SK-N-SH treated with all-trans-retinoic acid at 6 μM for 48 hours (cell line): ENCODE results near the gene ADAM10.

Source experiments
- ATAC-seq: fragments of 200-7000 bp; cut with Tn5 transposase; 3 replicates; pipeline ENCODE4 v1.9.1; 2020; ENCODE audit warnings: mild to moderate bottlenecking, moderate library complexity
- BACH2 ChIP-seq: fragments of 250-450 bp; sonication (Bioruptor Pico); IDR thresholded peaks from 2 replicates; pipeline ENCODE4 v1.9.0; 2021; ENCODE audit warnings: mild to moderate bottlenecking, borderline replicate concordance
- CREB5 ChIP-seq: fragments of 250-450 bp; sonication (Bioruptor Pico); IDR thresholded peaks from 2 replicates; pipeline ENCODE4 v1.5.1; 2020; ENCODE audit warnings: low read depth, mild to moderate bottlenecking, moderate library complexity
- CSRNP3 ChIP-seq: fragments of 250-450 bp; sonication (Bioruptor Pico); IDR thresholded peaks from 2 replicates; pipeline ENCODE4 v1.5.1; 2021; ENCODE audit warnings: mild to moderate bottlenecking, moderate library complexity
- ESRRG ChIP-seq: fragments of 250-450 bp; sonication (Bioruptor Pico); IDR thresholded peaks from 2 replicates; pipeline ENCODE4 v1.6.1; 2021; ENCODE audit warnings: mild to moderate bottlenecking
- GLIS3 ChIP-seq: fragments of 250-450 bp; sonication (Bioruptor Pico); IDR thresholded peaks from 2 replicates; pipeline ENCODE4 v1.5.0; 2020; ENCODE audit warnings: mild to moderate bottlenecking, moderate library complexity
- ISL1 ChIP-seq: fragments of 250-450 bp; sonication (Bioruptor Pico); IDR thresholded peaks from 2 replicates; pipeline ENCODE4 v2.1.2; 2022; ENCODE audit warnings: mild to moderate bottlenecking, moderate library complexity
- OSR1 ChIP-seq: fragments of 250-450 bp; sonication (Bioruptor Pico); IDR thresholded peaks from 2 replicates; pipeline ENCODE4 v1.8.0; 2022; ENCODE audit warnings: moderate library complexity, mild to moderate bottlenecking, inconsistent platforms
- PPARA ChIP-seq: fragments of 250-450 bp; sonication (Bioruptor Pico); IDR thresholded peaks from 2 replicates; pipeline ENCODE4 v1.5.0; 2020; ENCODE audit warnings: mild to moderate bottlenecking, borderline replicate concordance
- RARB ChIP-seq: fragments of 250-450 bp; sonication (Bioruptor Pico); IDR thresholded peaks from 2 replicates; pipeline ENCODE4 v1.8.0; 2021; ENCODE audit warnings: mild to moderate bottlenecking, moderate library complexity
- SNAI2 ChIP-seq: fragments of 250-450 bp; sonication (Bioruptor Pico); IDR thresholded peaks from 2 replicates; pipeline ENCODE4 v1.5.0; 2020; ENCODE audit warnings: mild to moderate bottlenecking, moderate library complexity
- TOX ChIP-seq: fragments of 250-450 bp; sonication (Bioruptor Pico); IDR thresholded peaks from 2 replicates; pipeline ENCODE4 v1.8.0; 2021; ENCODE audit warnings: mild to moderate bottlenecking, moderate library complexity, borderline replicate concordance
- ZC3H10 ChIP-seq: fragments of 250-450 bp; sonication (Bioruptor Pico); IDR thresholded peaks from 2 replicates; pipeline ENCODE4 v1.5.1; 2021; ENCODE audit warnings: mild to moderate bottlenecking, moderate library complexity
- ZFP3 ChIP-seq: fragments of 250-450 bp; sonication (Bioruptor Pico); IDR thresholded peaks from 2 replicates; pipeline ENCODE4 v1.5.0; 2020; ENCODE audit warnings: mild to moderate bottlenecking, moderate library complexity
- ZFP30 ChIP-seq: fragments of 450-650 bp; formaldehyde crosslinking; IDR thresholded peaks from 2 replicates; pipeline ENCODE4 v1.5.0; 2022; ENCODE audit warnings: mild to moderate bottlenecking, moderate library complexity
- ZNF565 ChIP-seq: fragments of 450-650 bp; formaldehyde crosslinking; conservative IDR thresholded peaks from 2 replicates; pipeline ENCODE4 v1.5.0; 2020; ENCODE audit warnings: low read depth, mild to moderate bottlenecking, moderate library complexity
- TF ChIP-seq, protein P1 (sequence below): fragments of 250-450 bp; sonication (Bioruptor Pico); IDR thresholded peaks from 2 replicates; pipeline ENCODE4 v1.8.0; 2020; ENCODE audit warnings: mild to moderate bottlenecking, moderate library complexity, borderline replicate concordance
- TF ChIP-seq, protein P2 (sequence below): fragments of 250-450 bp; sonication (Bioruptor Pico); IDR thresholded peaks from 2 replicates; pipeline ENCODE4 v1.8.0; 2021; ENCODE audit warnings: low read depth, mild to moderate bottlenecking, moderate library complexity, borderline replicate concordance

ADAM10 gene

DNA sequence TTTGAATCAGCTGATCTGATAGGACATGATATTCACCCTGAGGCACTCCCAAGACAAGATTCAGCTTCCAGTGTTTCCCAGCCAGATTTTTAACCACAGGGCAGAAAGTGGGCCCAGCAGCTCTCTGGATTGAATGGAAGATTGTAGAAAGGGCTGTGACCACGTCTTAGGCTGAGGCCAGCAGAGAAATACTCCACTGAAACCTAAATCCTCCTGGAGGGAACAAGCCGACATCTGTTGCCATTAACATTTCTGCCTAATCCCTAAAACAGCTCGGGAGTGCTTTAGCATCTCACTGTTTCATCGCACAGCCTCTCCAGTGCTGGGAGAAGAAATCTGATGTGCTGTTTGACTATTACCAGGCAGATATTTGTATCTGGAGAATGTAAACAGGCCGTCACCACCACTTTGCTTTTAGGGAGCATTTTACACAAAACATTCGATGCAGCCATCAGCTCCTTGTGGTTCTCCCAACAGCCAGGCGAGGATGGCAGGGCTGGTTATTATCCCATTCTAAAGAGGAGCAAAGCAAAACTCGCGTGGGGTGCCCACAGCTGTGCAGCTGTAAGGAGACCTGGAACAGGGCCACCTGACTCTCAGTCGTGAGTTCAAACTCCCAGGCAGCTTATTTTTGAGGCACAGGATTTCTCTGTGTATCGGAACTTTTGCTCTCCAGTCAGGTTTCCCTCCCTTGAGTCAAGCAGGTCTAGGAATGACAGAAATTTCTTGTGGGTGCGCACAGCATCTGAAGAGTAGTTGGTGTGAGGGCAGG, 200.3 kb downstream of the ADAM10 start (continued):
- no peak for TF ChIP-seq ZFP30 (CRISPR knock-in tag)
- no peak for TF ChIP-seq BACH2
- TF ChIP-seq CREB5 (CRISPR knock-in tag), result no peak
- TF ChIP-seq ZFP3 (CRISPR knock-in tag), result no peak
- TF ChIP-seq SNAI2 (CRISPR knock-in tag), result no peak
- TF ChIP-seq CSRNP3 (CRISPR knock-in tag), result no peak
- no peak for TF ChIP-seq ESRRG
- TF ChIP-seq ZC3H10 (CRISPR knock-in tag), result no peak
- no peak for TF ChIP-seq PPARA (CRISPR knock-in tag)
- TF ChIP-seq, all 23 proteins: peak for 0

DNA sequence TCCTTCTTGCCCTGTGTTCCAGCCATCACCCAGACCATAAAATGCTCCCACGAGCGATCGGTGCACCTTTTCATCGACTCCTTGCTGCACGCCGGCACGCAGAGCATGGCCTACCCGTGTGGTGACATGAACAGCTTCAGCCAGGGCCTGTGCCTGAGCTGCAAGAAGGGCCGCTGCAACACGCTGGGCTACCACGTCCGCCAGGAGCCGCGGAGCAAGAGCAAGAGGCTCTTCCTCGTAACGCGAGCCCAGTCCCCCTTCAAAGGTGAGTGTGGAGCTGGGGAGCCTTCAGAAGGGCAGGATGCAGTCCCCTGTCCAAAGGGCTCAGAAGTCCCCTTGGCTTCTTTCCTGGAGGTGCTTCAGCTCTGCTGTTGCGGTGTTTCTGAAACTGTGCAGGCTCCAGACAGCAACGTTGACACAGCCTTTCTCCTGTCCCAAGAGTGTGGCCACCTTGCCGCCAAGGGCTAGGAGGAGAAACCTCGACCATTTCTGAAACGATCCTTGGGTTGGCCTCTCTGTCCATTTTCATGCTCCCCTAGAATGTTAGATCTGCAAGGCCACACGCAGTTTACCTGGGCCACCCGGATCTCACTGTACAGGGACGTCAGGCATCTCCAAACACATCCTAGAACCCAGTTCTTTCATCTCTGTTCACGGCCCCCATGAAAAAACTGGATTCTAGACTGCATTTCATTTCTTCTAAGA, 201.0 kb downstream of the ADAM10 start:
- ATAC-seq, result no peak
- no peak for TF ChIP-seq ZFP3 (CRISPR knock-in tag)
- TF ChIP-seq, protein P1, sequence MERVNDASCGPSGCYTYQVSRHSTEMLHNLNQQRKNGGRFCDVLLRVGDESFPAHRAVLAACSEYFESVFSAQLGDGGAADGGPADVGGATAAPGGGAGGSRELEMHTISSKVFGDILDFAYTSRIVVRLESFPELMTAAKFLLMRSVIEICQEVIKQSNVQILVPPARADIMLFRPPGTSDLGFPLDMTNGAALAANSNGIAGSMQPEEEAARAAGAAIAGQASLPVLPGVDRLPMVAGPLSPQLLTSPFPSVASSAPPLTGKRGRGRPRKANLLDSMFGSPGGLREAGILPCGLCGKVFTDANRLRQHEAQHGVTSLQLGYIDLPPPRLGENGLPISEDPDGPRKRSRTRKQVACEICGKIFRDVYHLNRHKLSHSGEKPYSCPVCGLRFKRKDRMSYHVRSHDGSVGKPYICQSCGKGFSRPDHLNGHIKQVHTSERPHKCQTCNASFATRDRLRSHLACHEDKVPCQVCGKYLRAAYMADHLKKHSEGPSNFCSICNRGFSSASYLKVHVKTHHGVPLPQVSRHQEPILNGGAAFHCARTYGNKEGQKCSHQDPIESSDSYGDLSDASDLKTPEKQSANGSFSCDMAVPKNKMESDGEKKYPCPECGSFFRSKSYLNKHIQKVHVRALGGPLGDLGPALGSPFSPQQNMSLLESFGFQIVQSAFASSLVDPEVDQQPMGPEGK, result no peak
- no peak for TF ChIP-seq GLIS3 (CRISPR knock-in tag)
- TF ChIP-seq ZC3H10 (CRISPR knock-in tag), result no peak
- no peak for TF ChIP-seq TOX (CRISPR knock-in tag)
- TF ChIP-seq ZNF565 (CRISPR knock-in tag), result no peak

- no peak for TF ChIP-seq CSRNP3 (CRISPR knock-in tag)
- ATAC-seq, result no peak
These were observed 201.7 kb downstream of the ADAM10 start for GRCh38 chr15:58547628-58548307.

DNA sequence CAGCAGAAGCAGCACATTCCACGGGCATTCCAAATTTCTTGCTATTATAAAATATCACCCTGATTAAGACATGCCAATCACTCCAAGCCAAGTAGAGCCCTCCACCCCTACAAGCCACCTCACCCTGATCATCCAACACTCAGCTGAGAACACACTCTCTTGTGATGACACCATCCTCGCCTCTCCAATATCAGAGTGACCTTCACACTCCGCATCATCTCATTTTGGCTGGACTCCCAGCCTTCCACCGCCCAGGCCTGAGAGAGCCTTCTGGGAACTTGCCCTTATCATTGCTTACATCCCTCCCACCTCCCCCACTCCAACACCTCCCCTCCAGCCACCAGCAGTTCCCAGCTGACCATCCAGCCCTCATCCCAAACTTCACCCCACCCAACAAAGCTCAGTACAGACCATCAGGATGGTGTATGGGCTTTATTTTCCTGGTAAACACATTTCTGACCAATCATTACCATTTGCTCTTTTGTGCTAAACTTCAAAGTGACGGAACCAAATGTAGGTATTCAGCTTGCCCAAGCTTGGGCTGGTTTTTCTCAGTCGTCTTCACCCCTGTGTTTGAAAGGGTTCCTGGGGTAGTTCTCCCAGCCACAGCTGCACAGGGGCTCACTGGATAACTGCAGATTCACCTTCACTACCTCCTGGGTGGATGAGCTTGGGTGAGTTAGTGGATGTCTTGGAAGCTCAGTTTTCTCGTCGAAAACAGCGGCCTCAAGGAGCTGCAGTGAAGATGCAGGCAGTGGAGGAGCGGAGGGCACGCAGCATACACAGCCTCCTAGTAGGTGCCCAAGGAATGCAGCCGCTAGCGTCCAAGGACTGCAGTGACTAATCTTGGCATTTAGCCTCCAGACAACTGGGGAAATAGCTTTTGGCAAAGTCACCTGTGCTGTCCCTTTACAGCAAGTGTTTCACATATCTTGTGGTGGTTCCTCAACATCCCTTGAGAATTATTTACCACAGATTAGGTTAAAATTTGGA, 202.6 kb downstream of the ADAM10 start:
- TF ChIP-seq ISL1 (CRISPR knock-in tag), result peak; percentile 15; the same call in 1 of the 2 replicates
- no peak for TF ChIP-seq PPARA (CRISPR knock-in tag)
- no peak for TF ChIP-seq SNAI2 (CRISPR knock-in tag)
- TF ChIP-seq, all 23 proteins: peak for 1
- ATAC-seq, result peak; percentile 93

DNA sequence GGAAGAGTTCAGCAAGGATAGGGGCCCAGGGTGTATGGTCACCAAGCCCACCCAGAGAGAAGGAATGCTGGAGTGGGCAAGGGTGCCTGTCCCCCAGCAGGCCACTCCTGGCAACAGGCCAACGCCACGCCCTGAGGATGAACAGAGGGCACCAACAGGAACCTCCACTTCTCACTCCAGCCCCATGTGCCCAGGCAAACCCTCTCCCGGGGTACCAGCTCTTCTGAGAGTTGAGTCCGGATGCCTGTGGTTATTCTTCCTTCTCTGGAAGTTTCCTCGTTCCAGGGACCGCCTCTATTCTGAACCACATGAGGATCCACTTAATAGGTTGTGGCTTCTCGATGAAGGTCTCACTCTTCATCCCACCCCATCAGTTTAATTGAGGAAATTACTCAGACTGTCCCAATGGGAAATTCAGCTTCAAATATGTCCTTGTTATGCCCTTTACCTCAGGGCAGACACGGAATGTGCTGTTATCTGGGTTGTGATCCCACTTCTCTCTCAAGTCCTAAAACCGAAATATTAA, 203.4 kb downstream of the ADAM10 start:
- ATAC-seq, result no peak
- TF ChIP-seq TOX (CRISPR knock-in tag) (no peak), OSR1 (no peak), SNAI2 (CRISPR knock-in tag) (no peak), RARB (CRISPR knock-in tag) (no peak), ISL1 (CRISPR knock-in tag) (no peak), ZFP30 (CRISPR knock-in tag) (no peak), CREB5 (CRISPR knock-in tag) (no peak)
- TF ChIP-seq, protein P1, result no peak
- TF ChIP-seq, protein P2, sequence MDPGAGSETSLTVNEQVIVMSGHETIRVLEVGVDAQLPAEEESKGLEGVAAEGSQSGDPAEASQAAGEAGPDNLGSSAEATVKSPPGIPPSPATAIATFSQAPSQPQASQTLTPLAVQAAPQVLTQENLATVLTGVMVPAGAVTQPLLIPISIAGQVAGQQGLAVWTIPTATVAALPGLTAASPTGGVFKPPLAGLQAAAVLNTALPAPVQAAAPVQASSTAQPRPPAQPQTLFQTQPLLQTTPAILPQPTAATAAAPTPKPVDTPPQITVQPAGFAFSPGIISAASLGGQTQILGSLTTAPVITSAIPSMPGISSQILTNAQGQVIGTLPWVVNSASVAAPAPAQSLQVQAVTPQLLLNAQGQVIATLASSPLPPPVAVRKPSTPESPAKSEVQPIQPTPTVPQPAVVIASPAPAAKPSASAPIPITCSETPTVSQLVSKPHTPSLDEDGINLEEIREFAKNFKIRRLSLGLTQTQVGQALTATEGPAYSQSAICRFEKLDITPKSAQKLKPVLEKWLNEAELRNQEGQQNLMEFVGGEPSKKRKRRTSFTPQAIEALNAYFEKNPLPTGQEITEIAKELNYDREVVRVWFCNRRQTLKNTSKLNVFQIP, result no peak
